Activated CD4-positive, CD25-positive, alpha-beta regulatory T cell (primary cell): ENCODE results near the gene GRB10.

Source experiments
- DNase-seq, 4 experiments: peaks; one replicate each; lab custom pipeline; 2025; lab: John Stamatoyannopoulos, UW

The GRB10 gene

GRCh38 chr7:50544992-50545391 is 237.7 kb downstream of the GRB10 start:
- no peak for DNase-seq

DNA sequence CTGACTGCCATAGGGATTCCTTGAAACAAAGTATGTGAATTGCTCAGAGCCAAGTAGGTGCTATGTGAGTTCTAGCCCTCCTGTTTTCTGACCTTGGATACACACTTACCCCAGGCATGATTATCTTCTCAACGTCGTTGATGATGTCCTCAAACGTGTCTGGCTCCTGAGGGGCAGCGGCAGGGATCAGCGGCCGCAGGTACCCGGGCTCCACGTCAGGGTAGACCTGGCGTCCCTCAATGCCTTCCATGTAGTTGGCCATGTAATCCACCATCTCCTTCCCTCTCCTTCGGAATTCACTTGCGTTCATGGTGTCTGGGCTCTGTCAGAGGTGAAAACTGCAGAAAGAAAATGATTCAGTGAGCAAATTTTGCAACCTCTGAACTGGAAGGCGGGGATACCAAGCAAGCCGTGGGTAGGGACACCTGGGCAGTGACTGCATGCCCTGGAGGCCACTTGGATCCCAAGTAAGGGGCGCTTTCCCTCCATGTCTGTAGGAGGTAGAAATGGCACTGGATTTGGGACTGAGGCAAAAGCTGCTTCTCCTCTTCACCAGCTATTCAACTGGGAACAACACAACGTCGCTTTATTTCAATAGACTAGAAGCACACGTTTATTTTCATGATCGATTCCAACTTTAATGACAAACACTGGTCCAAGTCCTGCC is 238.8 kb downstream of the GRB10 start:
- DNase-seq: no peak

GRCh38 chr7:50542132-50542531 is 240.6 kb downstream of the GRB10 start:
- no peak for DNase-seq

GRCh38 chr7:50540785-50541579 is 241.7 kb downstream of the GRB10 start:
- DNase-seq: no peak
